SK-MEL-5 (cell line): ENCODE results near the gene NME8. TPM values are rescaled to one million over a fixed set of nuclear protein-coding genes. Genes with fewer than 3 reads are reported as not detected.

Source experiments
- DNase-seq: peaks from one replicate; pipeline ENCODE4 v3.0.0-alpha.2; 2016; ENCODE audit warnings: low read depth, low spot score
- in situ Hi-C: cut with HindIII; loops from 2 replicates; pipeline ENCODE4 v1.10.0; 2016; ENCODE audit warnings: low sequenced_read_pairs, high pct_unique_total_duplicates, low pct_unique_long_range_greater_than_20kb
- total RNA-seq: library from RNA; depleted of rRNA; stranded (reverse); fragments of >200 nt; shearing (Covaris generic); gene quantifications from 2 replicates; pipeline ENCODE4 v1.2.3, GENCODE V29; 2014

The NME8 gene
- total RNA-seq, 1 experiment from 2014 or later = 0.05 TPM

GRCh38 chr7:37882086-37882485 lies 33.7 kb downstream of the NME8 start:
- in situ Hi-C loops = no loop called here
- no peak for DNase-seq

- in situ Hi-C loops = no loop called here
- DNase-seq = no peak
These were observed 45.0 kb downstream of the NME8 start for GRCh38 chr7:37893359-37893758.

DNA sequence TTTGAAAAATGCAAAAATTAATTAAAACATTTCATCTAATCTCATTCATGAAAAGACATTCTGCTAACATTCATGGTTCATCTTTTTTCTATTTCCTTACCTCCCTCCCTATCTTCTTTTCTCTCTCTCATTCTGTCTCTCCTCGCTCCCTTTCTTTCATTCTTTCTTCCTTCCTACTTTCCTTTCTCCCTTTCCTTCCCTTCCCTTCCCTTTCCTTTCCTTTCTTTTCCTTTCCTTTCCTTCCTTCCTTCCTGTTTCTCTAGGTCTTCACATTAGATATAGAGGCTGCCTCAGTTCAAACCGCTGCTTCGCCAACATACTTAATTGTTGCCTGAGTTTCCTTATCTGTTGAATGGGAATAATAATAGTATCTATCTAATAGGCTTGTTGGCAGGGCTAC lies 46.3 kb downstream of the NME8 start:
- no peak for DNase-seq
- in situ Hi-C loops = no loop called here

DNA sequence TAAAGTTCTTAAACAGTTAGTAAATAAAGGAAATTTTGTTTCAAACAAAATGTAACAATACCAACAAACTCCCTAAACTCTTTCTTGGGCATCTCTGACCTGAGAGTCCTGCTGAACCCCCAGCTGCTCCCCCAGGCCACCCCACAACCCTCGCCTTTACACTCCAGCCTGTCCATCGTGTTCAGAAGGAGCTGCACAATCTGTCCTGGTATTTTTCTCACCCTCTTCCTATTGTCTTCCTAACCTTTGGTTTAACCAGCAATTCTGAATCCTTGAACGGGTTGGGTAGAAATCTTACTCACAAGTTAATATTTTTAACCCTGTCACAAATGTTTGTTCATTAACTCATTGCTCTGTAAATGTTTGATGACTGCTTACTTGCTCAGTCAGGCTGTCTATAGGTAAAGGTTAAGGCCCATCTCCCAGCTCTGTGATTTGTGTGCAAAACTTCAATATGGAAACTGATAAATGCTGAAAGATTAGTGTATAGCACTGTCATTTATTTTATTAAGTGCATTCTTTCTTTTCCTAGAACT lies 51.4 kb downstream of the NME8 start:
- no peak for DNase-seq
- in situ Hi-C loops = no loop called here

GRCh38 chr7:37901236-37901827 lies 52.9 kb downstream of the NME8 start:
- in situ Hi-C loops = no loop called here
- peak; percentile 71 for DNase-seq

DNA sequence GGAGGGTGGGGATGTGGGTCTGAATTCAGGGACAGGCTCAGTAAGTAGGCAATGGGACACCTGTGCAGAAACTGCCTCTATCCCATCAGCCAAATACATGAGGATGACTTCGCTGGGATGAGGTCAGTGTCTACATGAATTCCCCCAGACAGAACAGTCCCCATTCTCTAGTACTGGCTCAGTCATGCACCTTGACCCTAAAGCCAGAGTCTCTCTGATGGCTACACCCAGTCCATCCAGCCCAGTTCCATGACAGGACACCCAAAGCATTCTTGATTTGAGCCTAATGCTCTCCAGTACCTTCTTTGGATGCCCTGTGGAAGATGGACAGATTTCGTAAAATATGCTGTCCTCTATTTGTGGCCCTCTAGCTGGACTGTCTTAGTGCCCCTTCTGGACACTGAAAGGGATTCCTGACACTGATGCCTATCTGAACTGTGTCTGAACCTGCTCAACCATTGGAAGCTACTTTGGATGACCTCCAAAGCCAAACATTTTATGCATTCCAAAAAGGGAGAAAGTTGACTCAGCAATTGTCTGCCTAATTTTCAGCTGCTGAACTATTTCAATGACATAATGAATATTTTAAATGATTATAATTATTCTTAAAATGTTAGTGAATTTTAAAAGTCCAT lies 53.6 kb downstream of the NME8 start:
- no peak for DNase-seq
- in situ Hi-C loops = no loop called here

GRCh38 chr7:37908221-37908788 lies 59.9 kb downstream of the NME8 start:
- no peak for DNase-seq
- in situ Hi-C loops = no loop called here

DNA sequence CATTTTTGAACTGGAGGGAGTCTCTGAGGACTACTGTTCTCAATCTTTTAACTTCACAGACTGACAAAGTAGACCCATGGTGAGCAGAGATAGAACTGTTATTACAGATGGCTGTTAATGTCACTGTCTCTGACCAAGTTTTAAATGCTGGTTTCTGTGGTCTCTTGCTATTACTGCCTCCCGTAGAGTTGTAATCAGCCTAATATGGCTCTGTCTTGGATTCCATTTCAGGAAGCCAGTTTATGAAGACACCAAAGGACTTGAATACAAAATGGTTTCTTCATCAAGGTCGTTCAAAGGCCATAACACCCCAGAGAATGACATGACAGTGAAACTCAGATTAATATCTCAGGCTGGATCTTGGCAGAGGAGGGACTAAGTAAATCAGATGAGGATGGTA lies 64.4 kb downstream of the NME8 start:
- in situ Hi-C loops = no loop called here
- no peak for DNase-seq

- in situ Hi-C loops = no loop called here
- no peak for DNase-seq
These were observed 67.0 kb downstream of the NME8 start for GRCh38 chr7:37915438-37915837.

GRCh38 chr7:37916017-37916672 lies 67.7 kb downstream of the NME8 start:
- DNase-seq = no peak
- in situ Hi-C loops = no loop called here

DNA sequence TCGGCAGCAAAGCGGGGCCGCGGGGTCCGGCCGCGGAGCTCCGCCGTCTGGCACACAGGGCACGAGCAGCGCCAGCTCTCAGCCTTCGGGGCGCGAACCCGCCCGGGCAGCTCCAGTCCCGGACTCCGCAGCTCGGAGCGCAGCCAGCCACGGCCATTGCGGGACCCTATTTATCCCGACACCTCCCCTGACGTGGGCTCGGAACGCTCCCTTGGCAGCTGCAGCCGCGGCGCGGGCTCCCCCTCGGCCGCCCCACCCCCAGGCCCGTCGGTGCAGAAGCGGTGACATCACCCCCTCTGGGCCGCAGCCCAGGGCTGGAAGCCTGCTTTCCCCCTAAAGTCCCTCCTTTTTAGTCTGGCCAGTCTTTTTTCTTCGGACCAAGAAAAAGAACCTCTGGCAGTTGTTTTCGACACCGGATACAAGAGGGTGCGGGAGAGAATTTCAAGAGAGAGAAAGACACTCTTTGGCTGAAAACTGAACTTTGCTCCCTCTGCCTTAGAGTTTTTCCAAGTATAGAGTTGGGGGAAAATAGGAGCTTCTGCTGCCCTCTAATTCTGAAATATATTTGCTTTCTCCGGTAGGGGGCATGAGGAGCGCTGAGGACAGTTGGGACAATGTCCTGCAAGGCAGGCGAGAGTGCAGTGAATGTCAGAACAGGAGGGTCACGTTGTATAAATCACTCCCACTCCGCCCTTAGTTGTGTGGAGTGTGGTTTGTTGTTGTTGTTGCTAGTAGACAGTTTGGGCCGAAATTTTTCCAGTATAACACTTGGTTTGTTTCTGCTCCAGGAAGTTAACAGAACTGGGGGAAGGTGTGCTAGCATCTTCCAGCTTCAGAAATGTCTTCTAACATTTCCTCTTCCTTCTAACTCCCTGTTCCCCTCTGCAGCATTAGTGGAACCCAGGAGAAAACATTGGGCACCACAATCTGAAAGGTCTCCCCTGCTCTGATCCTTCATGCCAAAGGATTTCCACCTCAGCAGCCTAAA lies 68.6 kb downstream of the NME8 start, which contains the start of gene SFRP4:
SFRP4 (minus strand) TSS at position 145 of the 988 bp plus-strand sequence. CDS start 280 bp downstream, outside the sequence.
- in situ Hi-C loops = no loop called here
- DNase-seq = peak; percentile 84

DNA sequence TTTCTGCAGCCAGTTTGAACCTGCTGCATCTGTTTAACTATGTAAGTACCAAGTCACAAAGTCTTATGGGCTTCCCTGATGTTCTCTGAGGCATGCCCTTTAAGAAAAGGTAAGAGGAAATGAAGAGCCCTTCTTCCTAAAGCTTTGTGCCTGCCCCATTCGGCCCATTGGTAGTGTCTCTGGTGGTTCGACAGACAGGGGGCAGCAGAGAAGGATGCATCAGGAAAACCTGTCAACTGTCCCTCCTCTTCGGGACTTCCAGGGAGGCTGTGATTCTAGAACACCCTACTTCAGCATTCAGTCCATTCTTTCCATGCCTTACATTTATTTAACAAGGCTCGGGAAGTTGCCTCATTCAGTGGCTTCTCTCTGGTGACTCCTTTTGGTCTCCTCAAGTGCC lies 70.1 kb downstream of the NME8 start:
- peak; percentile 54 for DNase-seq
- in situ Hi-C loops = no loop called here

DNA sequence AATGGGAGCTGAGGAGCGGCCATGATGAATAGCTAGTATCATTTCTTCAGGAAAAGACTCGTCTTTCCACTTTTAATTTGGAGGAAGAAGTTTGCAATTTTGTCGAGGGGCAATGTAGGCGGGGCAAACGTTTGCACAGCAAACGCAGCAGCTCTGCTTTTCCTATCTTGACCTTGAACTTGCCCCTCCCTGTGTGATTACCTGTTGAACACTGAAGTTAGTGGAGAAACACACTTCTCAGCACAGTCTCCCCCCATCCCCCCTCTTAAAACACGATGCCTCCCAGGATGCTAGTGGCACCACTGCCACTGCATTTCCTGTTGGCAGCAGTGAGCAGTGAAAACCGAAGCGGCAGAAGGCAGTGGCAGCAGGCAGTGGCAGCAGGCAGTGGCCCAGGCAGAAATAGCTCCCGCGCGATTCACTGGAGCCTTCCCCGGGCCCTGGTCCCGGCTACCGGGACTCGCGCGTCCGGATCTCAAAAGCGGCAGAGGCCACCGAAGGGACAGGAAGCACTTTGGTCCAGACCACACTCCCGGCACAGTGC lies 72.0 kb downstream of the NME8 start, which contains the start of gene EPDR1:
EPDR1 (plus strand) TSS at position 336 of the 544 bp plus-strand sequence. CDS start 300 bp downstream, outside the sequence.
- in situ Hi-C loops = no loop called here
- peak; percentile 83 for DNase-seq

DNA sequence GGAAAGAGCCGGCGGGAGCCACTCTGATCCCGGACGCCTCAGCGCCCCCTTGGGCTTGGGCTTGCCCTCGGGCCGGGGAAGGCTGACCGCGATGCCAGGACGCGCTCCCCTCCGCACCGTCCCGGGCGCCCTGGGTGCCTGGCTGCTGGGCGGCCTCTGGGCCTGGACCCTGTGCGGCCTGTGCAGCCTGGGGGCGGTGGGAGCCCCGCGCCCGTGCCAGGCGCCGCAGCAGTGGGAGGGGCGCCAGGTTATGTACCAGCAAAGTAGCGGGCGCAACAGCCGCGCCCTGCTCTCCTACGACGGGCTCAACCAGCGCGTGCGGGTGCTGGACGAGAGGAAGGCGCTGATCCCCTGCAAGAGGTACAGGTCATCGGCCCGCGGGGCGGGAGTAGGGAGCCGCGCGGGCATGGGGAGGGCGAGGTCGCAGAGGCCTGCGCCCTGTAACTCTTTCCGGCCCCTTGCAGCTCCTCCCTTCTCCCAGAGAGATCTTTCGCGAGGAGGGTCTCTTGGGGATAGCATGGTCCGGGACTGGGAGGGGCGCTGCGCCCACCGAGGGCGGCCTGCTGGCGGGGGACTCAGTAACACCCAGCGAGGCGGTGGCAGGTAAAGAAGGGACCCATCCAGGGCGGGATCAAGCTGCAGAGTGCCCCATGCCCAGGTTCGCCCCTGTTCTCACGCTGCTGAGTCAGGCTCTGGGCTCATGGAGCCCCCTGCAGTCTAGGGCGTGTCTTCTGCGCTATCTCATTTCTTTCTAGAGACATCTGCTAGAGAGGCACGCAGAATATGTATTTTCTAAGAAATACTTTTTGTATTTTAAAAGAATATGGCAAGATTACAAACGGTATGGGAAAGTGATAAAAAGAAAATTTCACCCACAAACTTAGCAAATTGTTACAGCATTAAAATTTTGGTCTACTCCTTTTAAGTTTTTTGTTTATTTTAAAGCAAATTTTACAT lies 72.7 kb downstream of the NME8 start:
- in situ Hi-C loops = no loop called here
- DNase-seq = peak; percentile 54

- no peak for DNase-seq
These were observed 73.5 kb downstream of the NME8 start for GRCh38 chr7:37921876-37922275.

DNA sequence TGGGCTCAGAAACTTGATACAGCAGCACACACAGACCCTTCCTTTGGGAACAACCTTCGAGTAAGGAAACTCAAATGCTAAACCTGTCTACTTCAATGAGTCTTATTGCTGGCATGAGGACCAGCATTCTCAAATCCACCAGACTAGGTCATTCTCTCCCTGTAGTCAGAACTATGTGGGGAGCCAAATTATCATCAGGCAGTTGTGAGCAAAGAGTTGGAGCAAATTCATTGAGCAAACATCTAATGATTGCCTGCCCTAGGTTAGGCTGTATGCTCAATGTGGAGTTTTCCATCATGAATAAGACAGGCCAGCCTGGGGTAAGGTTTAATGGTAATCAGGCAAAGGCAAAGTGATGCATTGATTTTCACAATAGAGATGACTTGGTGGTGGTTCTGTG lies 75.6 kb downstream of the NME8 start:
- in situ Hi-C loops = no loop called here
- no peak for DNase-seq

More at GRCh38 chr7:37921876-37922275, 73.5 kb downstream of the NME8 start:
- in situ Hi-C loops = no loop called here
